KG1 (cell line): ENCODE data around the gene GKAP1.
A peak's percentile ranks its signal among the peaks of the same experiment; 100 is the strongest.
"Not testable (repeated sequence)": the region's sequence is repeated elsewhere in the genome, so short reads cannot be mapped to it uniquely, and the experiment has no call there.

ENCODE experiments used
- DNase-seq: peaks from one replicate; lab custom pipeline; 2025; lab: John Stamatoyannopoulos, UW

Gene GKAP1

GRCh38 chr9:83728591-83729368, 88.8 kb downstream of the GKAP1 start:
- not testable (repeated sequence) for DNase-seq

- DNase-seq = no peak
Measured at GRCh38 chr9:83724436-83724835, 93.1 kb downstream of the GKAP1 start.

GRCh38 chr9:83722726-83723495, 94.7 kb downstream of the GKAP1 start:
- DNase-seq = no peak

GRCh38 chr9:83721509-83721908, 96.1 kb downstream of the GKAP1 start:
- DNase-seq = no peak

GRCh38 chr9:83715794-83716193, 101.8 kb downstream of the GKAP1 start:
- no peak for DNase-seq

- DNase-seq = no peak
Measured at GRCh38 chr9:83715221-83715620, 102.3 kb downstream of the GKAP1 start.

GRCh38 chr9:83714329-83714728, 103.2 kb downstream of the GKAP1 start:
- peak; percentile 21 for DNase-seq

GRCh38 chr9:83708515-83709158, 108.9 kb downstream of the GKAP1 start:
- peak; percentile 63 for DNase-seq

- DNase-seq = peak; percentile 89
Measured at GRCh38 chr9:83707768-83708514, 109.6 kb downstream of the GKAP1 start, which contains the start of gene UBQLN1. Gene UBQLN1 (minus strand): TSS chr9:83707958. CDS start chr9:83707679, 279 bp downstream.

- DNase-seq = no peak
Measured at GRCh38 chr9:83707518-83707767, 110.1 kb downstream of the GKAP1 start.

GRCh38 chr9:83706676-83707517, 110.7 kb downstream of the GKAP1 start:
- peak; percentile 37 for DNase-seq

- DNase-seq = not testable (repeated sequence)
Measured at GRCh38 chr9:83705219-83705651, 112.3 kb downstream of the GKAP1 start.

GRCh38 chr9:83701769-83702168, 115.8 kb downstream of the GKAP1 start:
- no peak for DNase-seq

GRCh38 chr9:83701286-83701685, 116.3 kb downstream of the GKAP1 start:
- DNase-seq = no peak

- no peak for DNase-seq
Measured at GRCh38 chr9:83699615-83700014, 118.0 kb downstream of the GKAP1 start.

- DNase-seq = no peak
Measured at GRCh38 chr9:83698976-83699585, 118.5 kb downstream of the GKAP1 start.

- no peak for DNase-seq
Measured at GRCh38 chr9:83691492-83691891, 126.1 kb downstream of the GKAP1 start.
